ENCODE measurements around the gene HYOU1.

- no peak for TF ChIP-seq POLR2AphosphoS5 (IDR thresholded peaks at IDR 0.05; ENCODE audit: low read depth, low read length)
- no peak for TF ChIP-seq REST (IDR thresholded peaks at IDR 0.05; ENCODE audit: insufficient read depth in 1 of 2, low read depth in 2 of 2, low read length in 1 of 2)
- no peak for TF ChIP-seq CTCF (IDR thresholded peaks at IDR 0.05)
- TF ChIP-seq TCF7L2 (IDR thresholded peaks at IDR 0.05; ENCODE audit: low read depth, low read length) = no peak
These were observed 42.7 kb upstream of the HYOU1 start for GRCh38 chr11:119099711-119100110.
